ENCODE results near the gene FTCDNL1.

The FTCDNL1 gene

GRCh38 chr2:199778655-199779054, 72.3 kb downstream of the FTCDNL1 start:
- DNase-seq = no peak

DNA sequence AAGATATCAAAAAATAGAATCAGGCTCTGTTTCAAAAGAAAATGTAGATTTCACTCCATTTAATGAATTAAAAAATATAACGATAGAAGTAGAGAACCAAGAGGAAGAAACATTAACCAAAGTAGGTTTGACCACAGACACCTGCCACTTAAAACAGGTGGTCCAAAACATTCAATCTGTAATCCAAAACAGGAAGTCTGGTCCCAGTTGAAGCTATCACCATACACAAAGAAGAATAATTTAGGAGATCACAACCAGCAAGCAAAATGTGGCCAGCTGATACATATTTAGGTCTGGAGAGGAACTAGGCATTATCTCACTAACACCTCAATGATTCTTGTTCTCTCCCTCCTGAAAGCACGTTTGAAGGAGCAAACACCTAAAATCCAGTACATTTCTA, 73.1 kb downstream of the FTCDNL1 start:
- DNase-seq = no peak

DNA sequence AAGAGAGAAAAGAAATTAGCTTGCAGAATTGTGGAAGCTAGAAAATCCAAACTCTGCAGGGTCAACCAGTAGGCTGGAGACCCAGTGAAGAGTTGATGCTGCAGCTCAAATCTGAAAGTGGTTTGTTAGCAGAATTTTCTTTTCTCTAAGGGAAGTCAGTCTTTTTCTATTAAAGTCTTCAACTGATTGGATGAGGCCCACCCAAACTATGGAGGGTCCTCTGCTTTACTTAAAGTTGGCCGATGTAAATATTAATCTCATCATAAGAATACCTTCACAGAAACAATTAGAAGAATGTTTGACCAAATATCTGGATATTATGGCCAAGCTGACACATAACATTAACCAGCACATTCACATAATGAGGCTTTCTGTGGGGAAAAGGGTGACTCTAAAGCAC, 73.7 kb downstream of the FTCDNL1 start:
- DNase-seq = no peak

DNA sequence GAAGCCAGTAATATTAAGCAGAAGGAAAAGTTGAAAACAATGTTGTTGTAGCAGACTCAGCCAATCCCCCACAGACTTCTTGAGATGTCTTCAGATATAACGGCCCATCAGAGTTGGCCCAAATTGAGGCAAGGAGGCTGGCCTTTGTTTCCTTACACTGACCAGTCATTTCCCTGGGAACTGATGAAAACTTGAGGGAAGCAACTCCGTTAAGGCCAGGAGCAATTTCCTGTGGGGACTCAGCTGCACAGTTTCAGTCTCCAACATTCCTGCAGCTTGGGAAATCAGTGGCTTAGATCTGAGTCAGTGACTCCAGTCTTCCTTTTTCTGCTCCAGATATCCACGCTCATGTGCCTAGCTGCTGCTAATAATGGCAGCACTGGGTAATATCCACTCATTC, 75.7 kb downstream of the FTCDNL1 start:
- no peak for DNase-seq

- no peak for DNase-seq
These were observed 78.7 kb downstream of the FTCDNL1 start for GRCh38 chr2:199772035-199772976.

- DNase-seq = no peak
These were observed 80.3 kb downstream of the FTCDNL1 start for GRCh38 chr2:199770716-199771115.

- DNase-seq = no peak
These were observed 85.3 kb downstream of the FTCDNL1 start for GRCh38 chr2:199765646-199766045.

DNA sequence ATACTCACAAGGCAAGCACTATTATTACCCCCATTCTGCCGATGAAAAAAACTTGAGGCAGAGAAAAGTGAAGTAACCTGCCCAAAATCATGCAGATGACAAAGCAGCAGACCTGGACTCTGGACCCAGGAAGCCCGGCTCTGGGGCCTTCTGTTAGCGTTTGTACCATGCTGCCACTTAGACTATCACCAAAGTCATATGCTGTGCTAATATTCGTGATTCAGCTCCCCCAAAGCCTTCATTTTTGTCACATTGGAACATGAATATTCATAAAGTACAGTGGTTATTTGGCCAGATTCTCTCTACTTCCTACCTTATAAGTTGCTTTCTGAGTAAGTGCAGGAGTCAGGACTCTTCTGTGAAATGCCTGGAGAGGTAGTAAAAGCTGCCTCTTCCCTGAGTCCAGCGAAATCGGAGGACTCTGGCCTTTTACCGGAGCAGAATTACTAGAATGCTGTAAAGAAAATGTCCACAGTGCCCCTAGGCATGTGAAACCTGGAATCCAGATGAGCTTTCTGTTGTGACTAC, 86.7 kb downstream of the FTCDNL1 start:
- no peak for DNase-seq

DNA sequence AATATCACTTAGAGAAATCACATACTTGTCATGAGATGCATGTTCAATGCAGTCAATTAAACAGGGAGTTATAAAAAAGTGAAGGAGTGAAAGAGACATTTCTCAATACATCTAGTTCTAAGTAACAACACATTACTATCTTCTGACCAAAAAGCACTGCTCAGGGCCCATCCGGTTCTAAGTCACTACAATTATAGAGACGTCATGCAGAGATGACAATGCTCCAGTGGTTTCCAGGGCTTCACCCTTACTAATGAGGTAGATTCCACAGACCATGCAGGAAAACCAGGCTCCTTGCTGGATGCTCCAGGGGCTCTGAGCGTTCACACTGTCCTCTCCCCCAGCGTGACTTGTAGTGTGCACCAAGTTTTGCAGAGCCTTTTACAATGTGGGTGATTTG, 88.0 kb downstream of the FTCDNL1 start:
- no peak for DNase-seq

- DNase-seq = no peak
These were observed 90.4 kb downstream of the FTCDNL1 start for GRCh38 chr2:199760574-199760973.

- no peak for DNase-seq
These were observed 93.6 kb downstream of the FTCDNL1 start for GRCh38 chr2:199757233-199757870.

GRCh38 chr2:199756743-199757142, 94.2 kb downstream of the FTCDNL1 start:
- DNase-seq = no peak

DNA sequence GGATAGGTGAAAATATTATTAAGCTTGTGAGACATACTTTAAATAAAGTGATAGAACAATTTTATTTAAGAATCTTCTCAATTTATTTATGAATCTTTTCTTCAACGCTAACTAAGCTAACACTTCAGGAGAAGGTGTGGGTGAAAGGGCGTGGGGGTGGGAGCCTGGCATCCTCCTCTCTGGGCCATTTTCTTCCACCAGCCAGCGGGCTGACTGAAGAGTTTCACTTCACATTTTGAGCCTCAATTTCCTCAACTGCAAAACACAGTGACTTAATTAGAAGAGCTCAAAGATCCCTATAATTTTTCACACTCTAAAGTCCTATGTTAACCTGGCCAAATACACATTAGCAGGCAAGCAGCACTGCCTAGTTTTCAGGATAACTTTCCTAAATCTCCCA, 94.8 kb downstream of the FTCDNL1 start:
- no peak for DNase-seq

DNA sequence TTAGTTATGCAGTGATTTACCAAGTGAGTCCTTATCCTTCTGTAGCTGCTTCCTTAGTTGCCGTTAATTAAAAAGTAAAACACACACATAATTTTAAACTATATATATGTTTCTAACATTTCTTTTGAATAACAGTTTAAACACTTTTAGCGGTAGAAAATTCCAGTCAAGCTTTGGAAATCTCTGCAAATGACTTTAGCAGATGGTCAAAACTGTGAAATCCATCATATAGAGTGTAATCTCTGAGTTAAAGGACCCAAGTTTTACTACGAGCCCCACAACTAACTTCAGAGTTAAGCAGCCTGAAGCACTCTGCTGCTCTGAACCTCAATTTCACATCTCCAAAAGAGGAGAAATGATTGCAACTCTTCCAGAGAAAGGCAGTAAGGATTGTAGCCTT, 96.2 kb downstream of the FTCDNL1 start:
- DNase-seq = no peak

DNA sequence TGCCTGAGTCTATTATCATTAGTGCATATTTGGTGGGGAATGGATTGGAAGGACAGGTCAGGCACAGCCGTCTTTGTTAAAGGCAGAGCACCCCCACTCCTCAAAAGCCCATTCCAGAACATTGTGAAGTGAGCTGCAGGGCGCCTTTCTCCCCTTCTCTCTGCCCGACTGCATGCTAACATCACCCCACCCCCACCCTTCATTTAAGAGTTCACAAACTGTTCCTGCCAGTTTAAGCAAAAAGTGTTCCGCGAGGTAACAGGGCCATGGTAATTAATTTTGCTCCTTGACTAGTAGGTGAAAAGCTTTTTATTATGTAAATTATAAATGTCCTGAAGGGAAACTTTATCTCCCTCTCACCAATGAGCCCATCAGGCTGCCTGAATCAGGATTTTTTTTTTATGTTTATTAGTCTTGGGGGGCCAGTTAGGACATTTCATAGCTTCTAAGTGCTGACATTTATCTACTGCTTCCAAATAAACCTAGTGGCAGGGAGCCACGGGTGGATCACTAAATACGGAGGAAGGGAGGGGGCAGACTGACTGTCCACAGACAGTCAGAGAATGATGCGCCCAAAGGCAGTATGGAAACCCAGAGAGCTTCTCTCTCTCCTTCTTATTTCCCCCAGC, 99.4 kb downstream of the FTCDNL1 start:
- no peak for DNase-seq

DNA sequence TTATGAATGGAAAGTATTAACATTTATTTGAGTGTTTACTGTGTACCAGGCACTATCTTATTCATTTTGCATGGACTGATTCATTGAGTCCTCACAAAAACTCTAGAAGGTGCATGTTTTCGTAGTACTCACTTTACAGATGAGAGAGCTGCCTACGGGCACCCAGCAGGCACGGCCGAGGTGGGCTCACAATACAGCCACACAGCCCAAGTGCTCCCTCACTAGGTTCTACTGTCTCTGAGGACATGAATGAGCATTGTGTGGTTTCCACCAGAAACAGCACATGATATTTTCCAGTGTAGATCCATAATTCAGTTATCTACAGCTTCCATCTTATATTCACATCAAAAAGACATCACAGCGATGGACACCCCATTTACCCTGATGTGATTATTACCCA, 101.4 kb downstream of the FTCDNL1 start:
- DNase-seq = no peak

GRCh38 chr2:199744724-199745123, 106.3 kb downstream of the FTCDNL1 start:
- DNase-seq = no peak

GRCh38 chr2:199744260-199744659, 106.7 kb downstream of the FTCDNL1 start:
- DNase-seq = no peak

- no peak for DNase-seq
These were observed 107.4 kb downstream of the FTCDNL1 start for GRCh38 chr2:199743415-199744120.

DNA sequence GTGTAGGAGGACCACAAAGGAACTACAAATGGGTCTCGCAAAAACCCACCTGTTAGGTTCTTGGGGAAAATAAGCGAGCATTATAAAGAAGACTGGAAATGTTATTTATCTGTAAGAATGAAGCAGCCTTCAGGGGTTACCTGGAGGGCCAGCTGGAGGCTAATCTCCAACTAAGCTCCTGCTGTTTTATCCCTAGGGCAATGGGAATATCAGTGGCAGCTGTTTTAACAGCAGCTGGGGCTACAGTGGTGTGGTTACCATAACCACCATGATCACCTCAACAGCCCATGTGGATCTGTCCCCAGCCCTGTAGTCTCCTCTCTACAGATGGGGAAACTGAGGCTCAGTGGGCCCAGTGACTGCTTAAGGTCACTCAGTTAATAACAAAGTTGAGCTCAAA, 108.1 kb downstream of the FTCDNL1 start:
- DNase-seq = no peak

DNA sequence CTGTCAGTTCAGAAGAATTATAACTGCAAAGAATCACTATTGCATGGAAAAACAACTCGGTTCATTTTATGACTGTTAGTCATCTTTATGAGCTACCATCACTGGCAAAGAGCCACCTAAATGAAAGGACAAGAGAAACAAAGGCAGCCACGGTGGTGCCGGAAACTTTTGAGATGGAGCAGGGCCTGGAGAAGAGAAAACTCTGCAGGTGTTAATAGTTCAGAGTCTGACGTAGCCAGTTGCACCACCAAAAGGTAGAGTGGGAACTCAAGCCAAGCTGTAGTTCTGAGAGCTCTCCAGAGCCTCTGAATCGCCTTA, 110.9 kb downstream of the FTCDNL1 start:
- no peak for DNase-seq

- peak; percentile 77 to 83 for DNase-seq
These were observed 111.4 kb downstream of the FTCDNL1 start for GRCh38 chr2:199739413-199740110.
